RWPE1 (cell line): Measurements from ENCODE around the gene GINS1.
A peak's percentile ranks its signal among the peaks of the same experiment; 100 is the strongest.

ENCODE experiments used
- CTCF ChIA-PET: fragments of 350-600 bp; sonication (Branson Sonifier 250); formaldehyde crosslinking; extraction: SDS; loops from one replicate; lab custom pipeline; 2021; lab: Yijun Ruan, JAX
- POLR2A ChIA-PET: fragments of 400-600 bp; formaldehyde crosslinking; extraction: SDS; loops from one replicate; lab custom pipeline; 2020; ENCODE audit warnings: antibody characterized with exemption; ENCODE audit not compliant: low non-redundant PET; lab: Yijun Ruan, JAX
- DNase-seq: peaks from one replicate; pipeline ENCODE4 v3.0.0; 2012; ENCODE audit warnings: low spot score
- H3K27ac ChIP-seq: fragments of 450-650 bp; 2 replicates; pipeline ENCODE4 v1.5.1; 2017
- CTCF ChIP-seq: fragments of 450-650 bp; conservative IDR thresholded peaks from 2 replicates; pipeline ENCODE4 v1.5.1; 2017; ENCODE audit warnings: low read depth, mild to moderate bottlenecking

The GINS1 gene

GRCh38 chr20:25389401-25389857, 18.0 kb upstream of the GINS1 start:
- peak overlapping the region; percentile 85 for H3K27ac ChIP-seq
- CTCF ChIA-PET = no interaction called here
- POLR2A ChIA-PET = no interaction called here
- no peak for DNase-seq
- no peak for TF ChIP-seq CTCF

- peak overlapping the region; percentile 85 for H3K27ac ChIP-seq
- CTCF ChIA-PET = interaction anchor here (0.5 to 1.0 kb wide), 2 partner anchors 9 to 142 kb away, joined by 3 to 5 read pairs; partner anchors contain the start of gene PYGB
- POLR2A ChIA-PET = interaction anchor here (1.0 kb wide), 1 partner anchor 17 kb away, joined by 3 read pairs; the partner anchor contains the start of gene GINS1
- TF ChIP-seq CTCF = no peak
- peak; percentile 53 for DNase-seq
Measured at GRCh38 chr20:25389858-25390537, 17.5 kb upstream of the GINS1 start.

- POLR2A ChIA-PET = interaction anchor here (1.0 kb wide), 1 partner anchor 16 kb away, joined by 3 read pairs; the partner anchor contains the start of gene GINS1
- peak; percentile 96 for DNase-seq
- no peak for TF ChIP-seq CTCF
- CTCF ChIA-PET = interaction anchor here (0.5 to 1.0 kb wide), 3 partner anchors 8 to 143 kb away, joined by 3 to 5 read pairs (median 3); partner anchors contain the start of gene PYGB
- peak within 1 kb of the TSS; percentile 85 for H3K27ac ChIP-seq
Measured at GRCh38 chr20:25390538-25391528, 16.6 kb upstream of the GINS1 start, which contains the start of gene ABHD12. Gene ABHD12 (minus strand): TSS chr20:25390835. CDS start chr20:25390703, 132 bp downstream.

- H3K27ac ChIP-seq = no peak overlapping the region
- no peak for DNase-seq
- TF ChIP-seq CTCF = no peak
- POLR2A ChIA-PET = no interaction called here
- CTCF ChIA-PET = no interaction called here
Measured at GRCh38 chr20:25394276-25394675, 13.2 kb upstream of the GINS1 start.

- TF ChIP-seq CTCF = no peak
- ChIA-PET CTCF (no interaction called here), POLR2A (no interaction called here)
- no peak overlapping the region for H3K27ac ChIP-seq
- DNase-seq = no peak
Measured at GRCh38 chr20:25394996-25395395, 12.5 kb upstream of the GINS1 start.

- no peak for DNase-seq
- ChIA-PET POLR2A (no interaction called here), CTCF (interaction anchor here (0.7 kb wide), 1 partner anchor 97 kb away, joined by 3 read pairs; no protein-coding TSS in a partner anchor)
- no peak for TF ChIP-seq CTCF
- H3K27ac ChIP-seq = no peak overlapping the region
Measured at GRCh38 chr20:25397096-25397495, 10.4 kb upstream of the GINS1 start.
